Endothelial cell of umbilical vein (primary cell): ENCODE data around the gene PRR5. TPM values are rescaled to one million over a fixed set of nuclear protein-coding genes. Genes with fewer than 3 reads are reported as not detected.
A peak's percentile ranks its signal among the peaks of the same experiment; 100 is the strongest.

Source experiments
- BruUV-seq: library from RNA; stranded (reverse); fragments of 400-500 nt; replicated peaks from 2 replicates; lab custom pipeline; 2021; lab: Mats Ljungman, UMichigan
- CTCF ChIA-PET: fragments of 300-600, 350-600 bp; sonication (Branson Sonifier 250); formaldehyde crosslinking; loops from one replicate; lab custom pipeline; 2021; ENCODE audit warnings: antibody characterized with exemption, inconsistent platforms; lab: Charles Lee
- POLR2A ChIA-PET: fragments of 300-600, 350-600 bp; sonication (Branson Sonifier 250); formaldehyde crosslinking; loops from one replicate; lab custom pipeline; 2021; ENCODE audit warnings: antibody characterized with exemption, inconsistent platforms; lab: Charles Lee
- DNase-seq: peaks from one replicate; pipeline ENCODE4 v3.0.0-alpha.2; 2011; ENCODE audit warnings: low read depth, low spot score
- FAIRE-seq: peaks from 2 replicates; lab custom pipeline; 2011; peaks lifted over from hg19 to GRCh38; lab: Jason Lieb, UNC
- H2AFZ ChIP-seq: 2 replicates; pipeline ENCODE4 v1.6.0; 2012; ENCODE audit warnings: low read depth, low read length, control low read depth, inconsistent platforms
- H3K27ac ChIP-seq: 2 replicates; pipeline ENCODE4 v1.5.1; 2011; ENCODE audit warnings: low read depth, mild to moderate bottlenecking, control low read depth, low read length, moderate library complexity; ENCODE audit not compliant: insufficient read depth
- H3K27me3 ChIP-seq, 2 experiments: 2 replicates each; pipeline versions ENCODE4 v1.6.0 to v1.6.1; 2011; ENCODE audit warnings: low read length in 2 of 2, mixed read lengths in 1 of 2; ENCODE audit not compliant: control insufficient read depth in 2 of 2, insufficient read depth in 2 of 2
- H3K36me3 ChIP-seq, 2 experiments: 2 replicates in 1 of 2; 3 replicates in 1 of 2; pipeline ENCODE4 v1.5.1; 2011; ENCODE audit warnings: low read length in 2 of 2, mild to moderate bottlenecking in 1 of 2, moderate library complexity in 1 of 2; ENCODE audit not compliant: control insufficient read depth in 2 of 2, insufficient read depth in 2 of 2; ENCODE audit errors: extremely low read depth in 1 of 2
- H3K4me1 ChIP-seq: 3 replicates; pipeline ENCODE4 v1.5.1; 2011; ENCODE audit warnings: mild to moderate bottlenecking, low read length; ENCODE audit not compliant: control insufficient read depth, insufficient read depth; ENCODE audit errors: extremely low read depth
- H3K4me2 ChIP-seq: 2 replicates; pipeline ENCODE4 v1.6.1; 2011; ENCODE audit warnings: low read length, control low read depth, mixed read lengths; ENCODE audit not compliant: insufficient read depth
- H3K4me3 ChIP-seq, 3 experiments: fragments of 200-600 bp in 1 of 3; sonication (generic), shearing (Covaris generic) in 1 of 3; replicated peaks in 1 of 3; 2 replicates each; pipeline ENCODE4 v1.5.1; 2011 to 2016; ENCODE audit warnings: control low read depth in 3 of 3, low read length in 3 of 3, mild to moderate bottlenecking in 2 of 3, inconsistent platforms in 1 of 3, low read depth in 1 of 3, moderate library complexity in 1 of 3; ENCODE audit not compliant: insufficient read depth in 1 of 3
- H3K79me2 ChIP-seq: 2 replicates; pipeline ENCODE4 v1.6.0; 2012; ENCODE audit warnings: low read length, inconsistent platforms; ENCODE audit not compliant: control insufficient read depth, insufficient read depth
- H3K9ac ChIP-seq: replicated peaks from 2 replicates; pipeline ENCODE3; 2011; ENCODE audit warnings: low read length, control low read depth; ENCODE audit not compliant: insufficient read depth; ENCODE audit errors: extremely low read depth
- H3K9me1 ChIP-seq: replicated peaks from 3 replicates; pipeline ENCODE4 v1.6.0; 2011; ENCODE audit warnings: mild to moderate bottlenecking, low read length; ENCODE audit not compliant: control insufficient read depth, insufficient read depth; ENCODE audit errors: extremely low read depth
- H3K9me3 ChIP-seq: replicated peaks from 2 replicates; pipeline ENCODE4 v1.5.1; 2012; ENCODE audit warnings: low read length, inconsistent platforms; ENCODE audit not compliant: control insufficient read depth, insufficient read depth
- H4K20me1 ChIP-seq: replicated peaks from 2 replicates; pipeline ENCODE3; 2011; ENCODE audit warnings: mild to moderate bottlenecking, low read length; ENCODE audit not compliant: control insufficient read depth, insufficient read depth; ENCODE audit errors: extremely low read depth
- EZH2 ChIP-seq: IDR thresholded peaks from 2 replicates; pipeline ENCODE4 v1.6.1; 2012; ENCODE audit warnings: borderline replicate concordance, low read depth, mild to moderate bottlenecking, moderate library complexity, low read length, inconsistent platforms; ENCODE audit not compliant: severe bottlenecking
- FOS ChIP-seq: IDR thresholded peaks from 2 replicates; pipeline ENCODE4 v1.6.1; 2011; ENCODE audit warnings: mild to moderate bottlenecking, low read length, moderate library complexity, borderline replicate concordance; ENCODE audit not compliant: insufficient read depth
- GATA2 ChIP-seq: IDR thresholded peaks from 2 replicates; pipeline ENCODE4 v1.7.0; 2011; ENCODE audit warnings: low read depth, mild to moderate bottlenecking, moderate library complexity, mixed read lengths, low read length; ENCODE audit not compliant: insufficient read length, insufficient read depth
- JUN ChIP-seq: IDR thresholded peaks from 2 replicates; pipeline ENCODE4 v1.6.1; 2011; ENCODE audit warnings: borderline replicate concordance, low read depth; ENCODE audit not compliant: insufficient read length, insufficient read depth
- MYC ChIP-seq: IDR thresholded peaks from one replicate; pipeline ENCODE4 v1.6.1; 2011; ENCODE audit warnings: mild to moderate bottlenecking, low read depth, low read length
- POLR2A ChIP-seq: IDR thresholded peaks from 2 replicates; pipeline ENCODE4 v1.6.1; 2012; ENCODE audit warnings: low read depth, mild to moderate bottlenecking, control low read depth, low read length
- POLR2AphosphoS5 ChIP-seq: IDR thresholded peaks from 2 replicates; pipeline ENCODE4 v1.6.1; 2012; ENCODE audit warnings: low read depth, mild to moderate bottlenecking, control low read depth, low read length, moderate library complexity; ENCODE audit not compliant: insufficient read depth
- dilution Hi-C: fragments of 300-500 bp; cut with MboI; formaldehyde crosslinking; loops from one replicate; pipeline ENCODE4 v1.15.0; 2019; ENCODE audit warnings: low sequenced_read_pairs; ENCODE audit not compliant: extremely low pct_ligation_motif_present
- intact Hi-C: fragments of 100-400 bp; cut with micrococcal nuclease; formaldehyde crosslinking; loops from one replicate; pipeline ENCODE4 v1.10.0; 2022
- polyA plus RNA-seq, 4 experiments: library from polyadenylated mRNA; depleted of rRNA in 3 of 4; stranded (reverse) in 3 of 4; unstranded in 1 of 4; fragments of >200 nt; gene quantifications; 2 replicates each; pipeline versions ENCODE4 v1.2.1 to v1.2.3, GENCODE V29; 2011 to 2012; ENCODE audit warnings: missing spikeins in 1 of 4
- total RNA-seq: library from RNA; stranded (reverse); gene quantifications from 2 replicates; pipeline ENCODE4 v1.2.3, GENCODE V29; 2021
- TF ChIP-seq, protein P1 (sequence below): IDR thresholded peaks from 2 replicates; pipeline ENCODE4 v1.6.1; 2011; ENCODE audit not compliant: insufficient read depth, insufficient read length
- TF ChIP-seq, protein P2 (sequence below), 2 donors: IDR thresholded peaks; 1 replicate in 1 of 2; 2 replicates in 1 of 2; pipeline ENCODE4 v1.5.1; 2011; ENCODE audit warnings: low read length in 2 of 2, mild to moderate bottlenecking in 2 of 2, moderate library complexity in 2 of 2, control low read depth in 1 of 2, inconsistent platforms in 1 of 2, low read depth in 1 of 2; ENCODE audit not compliant: insufficient read depth in 1 of 2; ENCODE audit errors: extremely low read depth in 1 of 2

The PRR5 gene
- total and polyA plus RNA-seq, 2 donors (not counting 3 experiments of a cell fraction or from before 2014, with no cell fraction given): 4.3 to 9.0 TPM

DNA sequence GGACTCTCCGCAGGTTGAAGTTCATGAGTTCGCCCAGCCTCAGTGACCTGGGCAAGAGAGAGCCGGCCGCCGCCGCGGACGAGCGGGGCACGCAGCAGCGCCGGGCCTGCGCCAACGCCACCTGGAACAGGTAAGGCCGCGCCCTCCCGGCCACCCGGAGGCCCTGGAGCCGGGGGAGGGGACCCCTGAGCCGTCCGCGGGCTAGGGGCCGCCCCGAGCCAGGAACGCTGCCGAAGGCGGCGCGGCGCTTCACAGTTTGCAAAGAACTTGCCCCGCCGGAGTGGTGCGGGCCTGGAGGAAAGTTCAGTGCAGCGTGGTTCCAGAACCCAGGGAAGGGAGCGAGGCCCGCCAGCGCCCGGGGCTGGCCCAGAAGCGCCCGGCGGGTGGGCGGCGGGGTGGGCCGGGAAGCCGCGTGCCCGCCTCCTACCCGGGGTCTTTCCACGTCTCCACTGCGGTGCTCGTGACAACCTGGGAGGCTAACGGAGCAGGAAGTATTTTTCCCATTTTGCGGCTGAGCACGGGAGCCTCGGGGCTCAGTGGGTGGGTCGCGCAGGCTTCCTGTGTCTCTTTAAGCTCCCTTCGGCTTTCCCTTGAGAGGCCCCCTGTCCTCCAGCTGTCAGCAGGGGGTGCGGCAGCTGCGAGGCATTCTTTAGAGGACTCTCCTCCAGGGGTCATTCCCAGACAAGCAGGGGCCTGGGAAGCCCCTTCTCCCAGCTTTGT is 635 bp downstream of the PRR5 start:
- POLR2A ChIA-PET: no interaction called here
- no peak overlapping the region for H3K27ac ChIP-seq
- H3K9me3 ChIP-seq: no peaks in the 10 kb centered on the region
- dilution Hi-C loops (no loop called here), intact Hi-C loops (loop anchor here (1.0 kb wide), 1 partner anchor 17 kb away; no protein-coding TSS in a partner anchor)
- no TSS peak for BruUV-seq
- no peaks in the 10 kb centered on the region for H3K9me1 ChIP-seq
- peak overlapping the region; percentile 17 for H2AFZ ChIP-seq
- no peaks in the 10 kb centered on the region for H4K20me1 ChIP-seq
- TF ChIP-seq EZH2: peak; percentile 46
- TF ChIP-seq GATA2: no peak
- TF ChIP-seq FOS: no peak
- TF ChIP-seq POLR2A: no peak
- DNase-seq (no peak), FAIRE-seq (no peak)
- H3K9ac ChIP-seq: no peak overlapping the region
- H3K4me1 ChIP-seq: peaks cover 7% of the 10 kb centered on the region
- H3K79me2 ChIP-seq: no peaks in the 10 kb centered on the region
- peaks cover 6 to 11% of the 10 kb centered on the region in 2 experiments for H3K27me3 ChIP-seq
- H3K4me2 ChIP-seq: peak overlapping the region; percentile 84
- peak overlapping the region; percentile 16 to 36 (median 32) for H3K4me3 ChIP-seq
- H3K36me3 ChIP-seq: no peaks in the 10 kb centered on the region
- CTCF ChIA-PET: interaction anchor here (1.5 kb wide), 1 partner anchor 10 kb away, joined by 3 read pairs; no protein-coding TSS in a partner anchor

DNA sequence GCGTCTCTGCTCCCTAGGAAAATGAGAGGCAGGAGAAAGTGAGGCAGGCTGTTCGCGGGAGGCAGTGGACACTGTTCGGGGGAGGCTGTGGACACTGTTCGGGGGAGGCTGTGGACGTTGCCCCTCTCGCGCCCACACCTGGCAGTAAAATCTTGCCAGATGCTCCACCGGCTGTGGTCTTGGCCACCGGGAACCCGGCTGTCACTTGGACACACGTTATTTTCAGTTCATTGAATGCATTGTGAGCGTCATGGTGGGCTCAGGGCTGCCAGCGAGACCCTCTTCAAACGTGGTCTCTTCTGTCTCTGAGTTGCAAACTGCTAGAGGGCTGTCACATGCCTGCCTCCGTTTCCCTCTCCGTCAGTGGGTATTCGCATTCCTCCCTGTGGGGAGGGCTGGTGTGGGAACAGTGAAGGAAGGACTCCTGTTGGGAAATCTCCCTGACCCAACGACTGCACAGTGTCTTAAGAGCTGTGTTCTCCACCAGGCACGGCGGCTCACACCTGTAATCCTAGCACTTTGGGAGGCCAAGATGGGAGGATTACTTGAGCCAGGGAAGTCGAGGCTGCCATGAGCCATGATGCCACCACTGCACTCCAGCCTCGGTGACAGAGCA is 1.4 kb downstream of the PRR5 start:
- POLR2A ChIA-PET: no interaction called here

More for the DNA sequence above, 1.4 kb downstream of the PRR5 start:
- no peak for DNase-seq
- no peak for FAIRE-seq
- H3K27ac ChIP-seq: no peak overlapping the region
- H2AFZ ChIP-seq: no peak overlapping the region
- BruUV-seq: no TSS peak
- CTCF ChIA-PET: interaction anchor here (1.5 kb wide), 1 partner anchor 10 kb away, joined by 3 read pairs; no protein-coding TSS in a partner anchor
- intact Hi-C loops (no loop called here), dilution Hi-C loops (no loop called here)
- no peak overlapping the region for H3K4me2 ChIP-seq
- peaks cover 6 to 11% of the 10 kb centered on the region in 2 experiments for H3K27me3 ChIP-seq
- H3K4me1 ChIP-seq: peaks cover 7% of the 10 kb centered on the region
- TF ChIP-seq FOS: no peak
- TF ChIP-seq JUN: no peak
- TF ChIP-seq, protein P1, sequence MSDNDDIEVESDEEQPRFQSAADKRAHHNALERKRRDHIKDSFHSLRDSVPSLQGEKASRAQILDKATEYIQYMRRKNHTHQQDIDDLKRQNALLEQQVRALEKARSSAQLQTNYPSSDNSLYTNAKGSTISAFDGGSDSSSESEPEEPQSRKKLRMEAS: no peak
- TF ChIP-seq POLR2A: no peak
- no peak for TF ChIP-seq POLR2AphosphoS5
- TF ChIP-seq, protein P2, sequence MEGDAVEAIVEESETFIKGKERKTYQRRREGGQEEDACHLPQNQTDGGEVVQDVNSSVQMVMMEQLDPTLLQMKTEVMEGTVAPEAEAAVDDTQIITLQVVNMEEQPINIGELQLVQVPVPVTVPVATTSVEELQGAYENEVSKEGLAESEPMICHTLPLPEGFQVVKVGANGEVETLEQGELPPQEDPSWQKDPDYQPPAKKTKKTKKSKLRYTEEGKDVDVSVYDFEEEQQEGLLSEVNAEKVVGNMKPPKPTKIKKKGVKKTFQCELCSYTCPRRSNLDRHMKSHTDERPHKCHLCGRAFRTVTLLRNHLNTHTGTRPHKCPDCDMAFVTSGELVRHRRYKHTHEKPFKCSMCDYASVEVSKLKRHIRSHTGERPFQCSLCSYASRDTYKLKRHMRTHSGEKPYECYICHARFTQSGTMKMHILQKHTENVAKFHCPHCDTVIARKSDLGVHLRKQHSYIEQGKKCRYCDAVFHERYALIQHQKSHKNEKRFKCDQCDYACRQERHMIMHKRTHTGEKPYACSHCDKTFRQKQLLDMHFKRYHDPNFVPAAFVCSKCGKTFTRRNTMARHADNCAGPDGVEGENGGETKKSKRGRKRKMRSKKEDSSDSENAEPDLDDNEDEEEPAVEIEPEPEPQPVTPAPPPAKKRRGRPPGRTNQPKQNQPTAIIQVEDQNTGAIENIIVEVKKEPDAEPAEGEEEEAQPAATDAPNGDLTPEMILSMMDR (IDR thresholded peaks at IDR 0.05; ENCODE audit: extremely low read depth in 1 of 2, insufficient read depth in 1 of 2, low read depth in 1 of 2, low read length in 2 of 2): no peak
- TF ChIP-seq MYC: no peak
- no peak for TF ChIP-seq GATA2
- no peak for TF ChIP-seq EZH2
- H3K9ac ChIP-seq: no peak overlapping the region
- no peaks in the 10 kb centered on the region for H4K20me1 ChIP-seq
- H3K9me3 ChIP-seq: no peaks in the 10 kb centered on the region
- no peaks in the 10 kb centered on the region for H3K79me2 ChIP-seq
- H3K4me3 ChIP-seq: no peak overlapping the region
- no peaks in the 10 kb centered on the region for H3K36me3 ChIP-seq
- H3K9me1 ChIP-seq: no peaks in the 10 kb centered on the region
